ENCODE measurements around the gene OR51G1.

- TF ChIP-seq EZH2phosphoT487 (IDR thresholded peaks at IDR 0.05; ENCODE audit: borderline replicate concordance) (no peak), CTCF (conservative IDR thresholded peaks at IDR 0.05; ENCODE audit: low read length) (no peak)
Observed at GRCh38 chr11:4957396-4957795, 33.3 kb upstream of the OR51G1 start.

Measured in Loucy (cell line).